T-helper 1 cell treated with Interleukin-12 subunit alpha and Interleukin-12 subunit beta and Interleukin-4 antibody, amounts not matched to agents 30 μg/mL and 1 μg/mL, for 36 hours (primary cell): ENCODE data around the gene TMTC4.
"Not testable (repeated sequence)": the region's sequence is repeated elsewhere in the genome, so short reads cannot be mapped to it uniquely, and the experiment has no call there.

Source experiments
- H3K27ac Mint-ChIP-seq: one replicate; pipeline ENCODE4 v1.8.0; 2021; ENCODE audit warnings: mild to moderate bottlenecking, mixed read lengths
- H3K27me3 Mint-ChIP-seq: one replicate; pipeline ENCODE4 v1.8.0; 2021; ENCODE audit warnings: low read depth, mixed read lengths
- H3K36me3 Mint-ChIP-seq: one replicate; pipeline ENCODE4 v1.8.0; 2021; ENCODE audit warnings: low read depth, mixed read lengths
- H3K4me1 Mint-ChIP-seq: one replicate; pipeline ENCODE4 v1.8.0; 2021; ENCODE audit warnings: low read depth, mixed read lengths
- H3K4me3 Mint-ChIP-seq: one replicate; pipeline ENCODE4 v1.8.0; 2021; ENCODE audit warnings: mild to moderate bottlenecking, moderate library complexity, mixed read lengths
- H3K9me3 Mint-ChIP-seq: one replicate; pipeline ENCODE4 v1.8.0; 2021; ENCODE audit warnings: mixed read lengths

TMTC4 gene

GRCh38 chr13:100597253-100597652 is 77.3 kb downstream of the TMTC4 start:
- Mint-ChIP-seq H3K9me3 (no peaks in the 10 kb centered on the region), H3K4me3 (no peak overlapping the region), H3K4me1 (peaks cover 6% of the 10 kb centered on the region), H3K27ac (no peak overlapping the region), H3K36me3 (no peaks in the 10 kb centered on the region), H3K27me3 (peaks cover 3% of the 10 kb centered on the region)

- Mint-ChIP-seq H3K27me3 (peaks cover 3% of the 10 kb centered on the region), H3K4me1 (peaks cover 5% of the 10 kb centered on the region), H3K36me3 (no peaks in the 10 kb centered on the region), H3K9me3 (no peaks in the 10 kb centered on the region), H3K27ac (no peak overlapping the region), H3K4me3 (no peak overlapping the region)
These were observed 78.1 kb downstream of the TMTC4 start for GRCh38 chr13:100596516-100596915.

- peaks cover 3% of the 10 kb centered on the region for H3K27me3 Mint-ChIP-seq
- peaks cover 6% of the 10 kb centered on the region for H3K4me1 Mint-ChIP-seq
- H3K9me3 Mint-ChIP-seq = no peaks in the 10 kb centered on the region
- H3K4me3 Mint-ChIP-seq = no peak overlapping the region
- H3K27ac Mint-ChIP-seq = no peak overlapping the region
- no peaks in the 10 kb centered on the region for H3K36me3 Mint-ChIP-seq
These were observed 79.9 kb downstream of the TMTC4 start for GRCh38 chr13:100594731-100595130.

- Mint-ChIP-seq H3K4me3 (no peak overlapping the region), H3K27ac (no peak overlapping the region), H3K36me3 (no peaks in the 10 kb centered on the region), H3K4me1 (peaks cover 7% of the 10 kb centered on the region), H3K27me3 (peaks cover 3% of the 10 kb centered on the region), H3K9me3 (no peaks in the 10 kb centered on the region)
These were observed 80.3 kb downstream of the TMTC4 start for GRCh38 chr13:100594255-100594654.

- H3K9me3 Mint-ChIP-seq = peaks cover 1% of the 10 kb centered on the region
- no peaks in the 10 kb centered on the region for H3K27me3 Mint-ChIP-seq
- peak overlapping the region; percentile 88 for H3K27ac Mint-ChIP-seq
- H3K36me3 Mint-ChIP-seq = peaks cover 5% of the 10 kb centered on the region
- H3K4me1 Mint-ChIP-seq = peaks cover 42% of the 10 kb centered on the region
- H3K4me3 Mint-ChIP-seq = peak overlapping the region; percentile 83
These were observed 85.3 kb downstream of the TMTC4 start for GRCh38 chr13:100589178-100589725.

- Mint-ChIP-seq H3K4me1 (peaks cover 49% of the 10 kb centered on the region), H3K27me3 (no peaks in the 10 kb centered on the region), H3K27ac (peak within 1 kb of the TSS; percentile 88), H3K9me3 (peaks cover 4% of the 10 kb centered on the region), H3K4me3 (peak within 1 kb of the TSS; percentile 83), H3K36me3 (peaks cover 7% of the 10 kb centered on the region)
These were observed 86.0 kb downstream of the TMTC4 start, which contains the start of gene GGACT for GRCh38 chr13:100588331-100589177. Gene GGACT, minus strand, starts transcription at chr13:100588789. Its CDS starts 56,198 bp downstream, at chr13:100532591.

GRCh38 chr13:100584896-100585295 is 89.7 kb downstream of the TMTC4 start:
- Mint-ChIP-seq H3K9me3 (peaks cover 9% of the 10 kb centered on the region), H3K27ac (peak overlapping the region; percentile 65), H3K4me1 (peaks cover 59% of the 10 kb centered on the region), H3K4me3 (no peak overlapping the region), H3K27me3 (no peaks in the 10 kb centered on the region), H3K36me3 (peaks cover 21% of the 10 kb centered on the region)

GRCh38 chr13:100581504-100581903 is 93.1 kb downstream of the TMTC4 start:
- H3K27me3 Mint-ChIP-seq = no peaks in the 10 kb centered on the region
- H3K9me3 Mint-ChIP-seq = peaks cover 9% of the 10 kb centered on the region
- peaks cover 37% of the 10 kb centered on the region for H3K4me1 Mint-ChIP-seq
- peak overlapping the region; percentile 18 for H3K4me3 Mint-ChIP-seq
- peaks cover 25% of the 10 kb centered on the region for H3K36me3 Mint-ChIP-seq
- peak overlapping the region; percentile 67 for H3K27ac Mint-ChIP-seq

- Mint-ChIP-seq H3K9me3 (peaks cover 9% of the 10 kb centered on the region), H3K4me3 (no peak overlapping the region), H3K27ac (peak overlapping the region; percentile 58), H3K27me3 (no peaks in the 10 kb centered on the region), H3K36me3 (peaks cover 26% of the 10 kb centered on the region), H3K4me1 (peaks cover 35% of the 10 kb centered on the region)
These were observed 93.6 kb downstream of the TMTC4 start for GRCh38 chr13:100581030-100581429.

- H3K4me1 Mint-ChIP-seq = peaks cover 32% of the 10 kb centered on the region
These were observed 94.5 kb downstream of the TMTC4 start for GRCh38 chr13:100580045-100580444.

GRCh38 chr13:100577239-100577638 is 97.4 kb downstream of the TMTC4 start:
- peaks cover 29% of the 10 kb centered on the region for H3K4me1 Mint-ChIP-seq

More at GRCh38 chr13:100580045-100580444, 94.5 kb downstream of the TMTC4 start:
- H3K9me3 Mint-ChIP-seq = peaks cover 9% of the 10 kb centered on the region
- H3K4me3 Mint-ChIP-seq = no peak overlapping the region
- no peaks in the 10 kb centered on the region for H3K27me3 Mint-ChIP-seq
- peaks cover 26% of the 10 kb centered on the region for H3K36me3 Mint-ChIP-seq
- no peak overlapping the region for H3K27ac Mint-ChIP-seq

GRCh38 chr13:100573121-100573520 is 101.5 kb downstream of the TMTC4 start:
- Mint-ChIP-seq H3K4me3 (no peak overlapping the region), H3K27ac (no peak overlapping the region), H3K4me1 (peaks cover 17% of the 10 kb centered on the region), H3K9me3 (no peaks in the 10 kb centered on the region), H3K36me3 (peaks cover 8% of the 10 kb centered on the region), H3K27me3 (no peaks in the 10 kb centered on the region)

More at GRCh38 chr13:100577239-100577638, 97.4 kb downstream of the TMTC4 start:
- H3K9me3 Mint-ChIP-seq, H3K4me3 Mint-ChIP-seq, H3K27me3 Mint-ChIP-seq, H3K27ac Mint-ChIP-seq: not testable (repeated sequence)
- peaks cover 19% of the 10 kb centered on the region for H3K36me3 Mint-ChIP-seq

- H3K27ac Mint-ChIP-seq = no peak overlapping the region
- H3K27me3 Mint-ChIP-seq = no peaks in the 10 kb centered on the region
- peaks cover 3% of the 10 kb centered on the region for H3K36me3 Mint-ChIP-seq
- no peak overlapping the region for H3K4me3 Mint-ChIP-seq
- peaks cover 7% of the 10 kb centered on the region for H3K9me3 Mint-ChIP-seq
- peaks cover 2% of the 10 kb centered on the region for H3K4me1 Mint-ChIP-seq
These were observed 108.1 kb downstream of the TMTC4 start for GRCh38 chr13:100566543-100566942.

GRCh38 chr13:100565286-100565685 is 109.3 kb downstream of the TMTC4 start:
- Mint-ChIP-seq H3K4me1 (peaks cover 2% of the 10 kb centered on the region), H3K27ac (no peak overlapping the region)

More at GRCh38 chr13:100565286-100565685, 109.3 kb downstream of the TMTC4 start:
- H3K4me3 Mint-ChIP-seq = no peak overlapping the region
- no peaks in the 10 kb centered on the region for H3K27me3 Mint-ChIP-seq
- peaks cover 7% of the 10 kb centered on the region for H3K9me3 Mint-ChIP-seq
- H3K36me3 Mint-ChIP-seq = peaks cover 3% of the 10 kb centered on the region
